HG03571 (cell line): ENCODE data around the gene ANGEL1.

ENCODE experiments used
- ATAC-seq: cut with Tn5 transposase; IDR thresholded peaks from one replicate; pipeline ENCODE4 v1.9.1; 2021; ENCODE audit not compliant: unreplicated experiment

ANGEL1 gene

GRCh38 chr14:76826122-76826521, 13.4 kb upstream of the ANGEL1 start, which contains the start of gene LRRC74A:
TSS of gene LRRC74A (plus strand) at chr14:76826408. CDS start at chr14:76826698, 290 bp downstream.
- ATAC-seq = no peak

DNA sequence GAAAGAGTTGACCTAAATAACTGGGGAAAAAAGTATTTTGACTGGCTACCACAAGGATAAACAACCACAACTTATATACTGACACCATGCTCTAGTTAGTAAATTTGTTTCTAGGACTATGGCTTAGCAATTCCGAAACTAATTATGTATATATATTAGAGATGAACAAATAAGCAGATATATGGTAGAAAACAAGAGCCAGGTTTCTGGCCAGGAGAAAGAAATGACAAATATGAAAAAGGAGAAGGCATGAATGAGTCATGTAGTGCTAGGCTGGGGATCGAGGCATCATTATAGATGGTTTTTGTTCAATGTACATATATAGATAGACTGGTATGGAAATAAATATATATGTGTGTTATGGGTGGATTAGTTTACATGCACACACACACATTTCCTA, 8.0 kb upstream of the ANGEL1 start:
- no peak for ATAC-seq

DNA sequence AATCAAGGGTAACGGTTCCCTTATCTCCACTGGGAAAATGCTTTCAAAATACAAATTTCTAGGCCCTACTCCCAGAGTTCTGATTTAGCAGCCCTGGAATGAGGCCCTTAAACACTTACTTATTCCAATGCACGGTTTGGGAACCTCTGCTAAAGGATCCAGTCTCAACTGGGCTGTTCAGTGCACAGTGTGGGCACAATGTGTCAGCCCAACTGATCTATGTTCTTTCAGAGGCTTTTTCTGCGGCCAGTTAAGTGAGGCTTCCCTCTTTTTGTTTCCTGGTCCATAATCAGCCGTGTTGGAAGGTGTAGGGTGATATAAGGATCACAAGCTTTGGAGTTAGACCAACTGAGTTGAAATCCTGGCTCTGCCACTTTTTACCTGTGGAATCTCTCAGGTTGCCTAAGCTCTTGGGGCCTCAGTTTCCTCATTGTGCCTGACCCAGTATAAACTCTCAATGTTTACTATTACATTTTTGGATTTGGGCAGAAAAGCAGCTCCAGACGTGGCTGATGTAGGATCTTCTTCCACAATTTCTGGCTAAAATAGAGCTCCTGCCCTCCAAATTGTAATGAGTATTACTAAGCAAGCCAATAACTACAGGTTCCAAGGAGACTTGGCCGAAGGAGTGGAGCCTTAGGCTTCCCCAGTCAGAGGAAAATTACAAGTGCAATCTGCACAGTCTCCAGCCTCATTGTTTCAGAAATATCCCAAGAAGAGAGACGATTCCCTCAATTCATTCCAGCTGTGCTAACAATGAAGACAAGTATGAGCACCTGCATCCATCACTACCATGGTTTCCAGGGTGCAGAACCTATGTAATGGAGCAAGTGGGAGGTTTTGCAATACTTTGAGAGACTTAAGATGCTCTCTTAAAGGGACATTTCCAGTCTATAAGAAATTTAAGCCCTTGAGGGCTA, 2.3 kb upstream of the ANGEL1 start:
- ATAC-seq = no peak

GRCh38 chr14:76812093-76812421, 625 bp downstream of the ANGEL1 start:
- no peak for ATAC-seq

- ATAC-seq = no peak
Measured at GRCh38 chr14:76811561-76811960, 1.1 kb downstream of the ANGEL1 start.

DNA sequence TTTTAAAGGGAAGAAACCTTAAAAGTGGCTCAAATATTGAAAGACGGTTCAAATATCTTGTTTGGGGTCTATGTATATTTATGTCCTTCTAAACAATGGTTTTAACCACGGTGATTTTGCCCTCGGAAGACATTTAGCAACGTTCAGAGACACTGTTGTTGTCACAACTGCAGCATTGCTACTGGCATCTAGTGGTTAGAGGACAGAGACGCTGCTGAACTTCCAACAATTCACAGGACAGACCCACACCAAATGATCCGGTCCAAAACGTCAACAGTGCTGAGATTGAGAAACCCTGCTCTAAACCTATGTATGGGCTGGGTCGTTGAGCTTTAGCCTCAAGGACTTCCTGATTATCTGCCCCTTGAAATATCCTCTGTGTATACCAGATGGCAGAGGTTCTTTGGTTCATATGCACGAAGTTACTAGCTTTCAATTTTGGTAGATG, 1.7 kb downstream of the ANGEL1 start:
- ATAC-seq = no peak

DNA sequence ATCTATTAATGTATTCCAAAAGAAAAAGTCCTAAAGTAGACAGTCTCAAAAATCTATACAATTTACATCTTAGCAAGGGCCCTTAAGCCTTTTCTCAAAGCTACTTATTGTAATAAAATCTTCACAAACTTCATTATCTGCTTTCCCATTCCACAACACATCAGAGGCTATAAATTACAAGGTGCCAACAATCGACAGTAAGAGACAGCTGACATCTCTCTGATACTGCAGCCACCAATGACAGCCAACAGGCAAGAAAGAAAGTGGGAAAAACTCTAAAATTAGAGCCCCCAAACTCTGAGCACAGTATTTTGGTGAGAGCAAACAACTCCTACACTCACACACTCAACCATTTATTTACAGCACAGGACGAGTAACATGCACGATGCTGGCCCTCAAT, 2.2 kb downstream of the ANGEL1 start:
- ATAC-seq = no peak

- no peak for ATAC-seq
Measured at GRCh38 chr14:76808990-76809389, 3.7 kb downstream of the ANGEL1 start.

- ATAC-seq = no peak
Measured at GRCh38 chr14:76808011-76808410, 4.7 kb downstream of the ANGEL1 start.

- no peak for ATAC-seq
Measured at GRCh38 chr14:76806446-76806845, 6.2 kb downstream of the ANGEL1 start.

DNA sequence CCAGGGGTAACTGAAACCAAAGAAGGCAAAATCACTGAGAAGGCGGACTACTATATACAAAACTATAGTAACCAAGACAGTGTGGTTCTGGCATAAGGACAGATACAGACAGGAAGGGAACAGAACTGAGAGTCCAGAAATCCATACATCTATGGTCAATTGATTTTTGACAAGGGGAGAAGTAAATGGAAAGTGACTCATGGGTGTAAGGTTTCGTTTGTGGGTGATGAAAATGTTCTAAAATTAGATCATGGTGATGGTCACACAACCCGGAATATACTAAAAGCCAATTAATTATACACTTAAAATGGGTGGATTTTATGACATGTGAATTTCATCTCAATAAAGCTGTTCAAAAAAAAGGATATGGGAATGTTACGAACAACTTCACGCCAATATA, 18.7 kb downstream of the ANGEL1 start:
- no peak for ATAC-seq

DNA sequence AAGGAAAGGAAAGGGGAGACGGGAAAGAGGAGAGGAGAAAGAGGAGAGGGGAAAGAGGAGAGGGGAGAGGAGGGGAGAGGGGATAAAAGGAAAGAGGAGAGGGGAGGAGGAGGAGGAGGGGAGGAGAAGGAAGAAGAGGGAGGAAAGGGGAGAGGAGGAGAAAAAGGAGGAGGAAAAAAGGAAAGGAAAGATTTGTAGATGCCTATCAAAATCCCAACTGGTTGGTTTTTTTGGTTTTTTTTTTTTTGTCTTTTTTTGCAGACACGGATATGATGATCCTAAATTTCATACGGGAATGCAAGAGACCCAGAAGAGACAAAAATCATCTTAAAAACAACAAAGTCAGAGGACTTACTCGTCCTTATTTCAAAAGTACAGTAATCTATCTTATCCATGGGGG, 19.4 kb downstream of the ANGEL1 start:
- no peak for ATAC-seq

DNA sequence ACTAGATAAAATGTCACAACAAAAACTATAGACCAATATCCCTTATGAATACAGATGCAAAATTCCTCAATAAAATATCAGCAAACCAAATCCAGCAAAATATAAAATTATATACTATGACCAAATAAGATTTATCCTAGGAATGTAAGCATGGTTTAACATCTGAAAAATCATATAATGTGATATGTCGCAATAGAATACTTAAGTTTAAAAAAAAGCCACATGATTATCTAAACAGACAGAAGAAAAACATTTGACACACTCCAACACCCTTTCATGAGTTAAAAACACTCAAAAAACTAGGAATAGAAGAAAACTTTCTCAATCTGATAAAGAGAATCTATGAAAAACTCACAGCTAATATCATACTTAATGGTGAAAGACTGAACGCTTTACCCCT, 20.3 kb downstream of the ANGEL1 start:
- no peak for ATAC-seq

GRCh38 chr14:76786601-76787000, 26.1 kb downstream of the ANGEL1 start:
- no peak for ATAC-seq

GRCh38 chr14:76784881-76785280, 27.8 kb downstream of the ANGEL1 start:
- peak; percentile 67 for ATAC-seq

DNA sequence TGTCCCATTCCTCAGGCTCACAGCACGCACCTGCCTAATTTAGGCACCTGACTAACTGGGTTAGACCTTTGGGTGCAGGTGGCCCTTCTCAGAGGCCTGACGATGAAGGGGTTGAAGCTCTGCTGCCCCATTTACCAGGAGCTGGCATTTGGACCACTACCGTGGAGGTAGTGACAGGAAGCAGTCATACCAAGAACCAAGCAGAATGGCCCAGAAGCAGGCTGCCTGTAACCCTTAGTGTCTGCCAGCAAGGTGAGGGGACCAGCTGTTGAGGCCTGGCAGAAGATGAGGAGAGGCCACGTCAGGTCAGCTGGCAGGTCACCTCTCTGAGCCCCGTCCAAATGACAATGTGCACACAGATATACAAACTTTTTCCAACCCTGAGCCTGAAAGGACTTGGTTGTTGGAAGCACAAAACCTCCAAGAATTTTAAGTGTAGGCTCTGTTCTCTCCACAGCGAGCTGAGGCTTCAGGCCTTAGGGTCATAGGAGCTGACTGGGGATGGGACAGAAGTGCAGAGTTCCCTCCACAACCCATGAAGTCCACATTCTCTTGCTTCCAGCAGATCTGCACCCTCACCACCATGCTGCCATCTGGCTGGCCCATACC, 28.3 kb downstream of the ANGEL1 start:
- ATAC-seq = no peak

DNA sequence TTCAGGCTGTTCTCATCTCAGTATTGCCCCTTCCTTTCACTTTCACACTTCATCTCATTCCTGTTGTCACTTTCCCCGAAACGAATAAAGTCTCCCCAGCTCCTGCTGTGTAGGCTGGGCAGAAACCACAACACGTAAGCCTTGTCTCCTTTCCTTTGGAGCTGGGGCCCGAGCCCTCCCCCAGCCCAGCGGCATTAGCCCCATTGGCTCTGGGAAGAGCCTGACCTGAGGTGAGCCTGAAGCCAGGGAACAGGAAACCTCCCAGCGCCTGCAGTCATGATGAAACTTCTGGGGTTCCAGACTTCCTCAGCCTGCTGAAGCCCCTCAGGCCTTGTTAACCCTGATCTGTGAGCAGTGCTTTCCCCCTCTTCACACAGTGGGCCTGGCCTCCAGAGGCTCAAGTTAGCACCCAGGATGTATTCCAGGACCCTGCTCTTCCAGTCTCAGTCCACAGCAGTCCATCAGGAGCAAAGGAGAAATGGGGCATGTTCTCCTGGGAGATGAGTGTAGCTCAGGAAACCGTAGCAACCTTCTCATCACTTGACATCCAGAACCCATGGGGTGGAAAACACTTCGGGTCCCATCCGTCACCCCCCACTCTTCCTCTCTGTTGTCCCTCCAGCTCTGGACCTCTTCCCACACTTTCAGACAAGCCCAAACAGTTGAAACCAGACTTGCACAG, 29.7 kb downstream of the ANGEL1 start:
- ATAC-seq = no peak

GRCh38 chr14:76782115-76782884, 30.4 kb downstream of the ANGEL1 start:
- no peak for ATAC-seq

GRCh38 chr14:76781648-76782051, 31.0 kb downstream of the ANGEL1 start:
- ATAC-seq = no peak

DNA sequence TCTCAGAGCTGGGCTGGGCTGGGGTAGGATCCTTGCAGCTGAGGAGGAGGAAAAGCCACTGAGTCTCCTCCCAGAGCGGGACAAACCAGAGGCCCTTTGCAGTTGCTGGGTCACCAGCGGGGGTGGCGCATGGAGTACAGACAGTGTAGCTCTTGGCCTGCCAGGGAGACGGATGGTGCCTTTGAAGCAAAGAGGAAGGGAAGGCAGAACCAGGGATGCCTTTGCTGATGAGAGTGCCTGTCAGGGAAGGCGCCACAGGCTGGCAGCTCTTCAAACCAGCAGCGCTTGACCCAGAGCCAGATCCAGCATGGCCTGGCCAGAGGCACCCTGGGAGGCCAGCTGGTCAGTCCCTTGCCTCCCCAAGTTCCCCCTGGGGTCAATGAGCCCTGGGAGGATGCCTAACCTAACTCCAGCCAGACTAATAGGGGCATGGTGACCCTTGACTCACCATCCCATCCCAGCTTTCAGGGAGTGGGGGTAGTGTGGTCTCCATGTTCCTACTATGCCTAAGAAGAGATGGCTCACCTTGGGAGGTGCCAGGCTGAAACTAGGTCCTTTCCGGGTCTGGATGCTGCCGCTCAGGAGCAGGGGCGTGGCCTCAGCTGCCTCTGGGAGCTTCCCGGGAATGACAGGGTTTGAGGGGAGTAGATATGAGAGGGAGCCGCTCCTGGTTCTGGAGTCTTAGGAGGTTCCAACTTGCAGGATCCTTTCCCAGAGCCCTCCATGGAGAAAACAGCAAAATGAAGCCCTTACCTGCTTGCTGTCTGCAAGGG, 31.6 kb downstream of the ANGEL1 start:
- ATAC-seq = no peak
